Measurements from ENCODE around the gene NUP54.
A peak's percentile ranks its signal among the peaks of the same experiment; 100 is the strongest.

NUP54 gene

GRCh38 chr4:76174216-76174615, 26.0 kb upstream of the NUP54 start:
- TF ChIP-seq CTCF (conservative IDR thresholded peaks at IDR 0.05; ENCODE audit: low read length): no peak
- no peak overlapping the region for H3K4me3 ChIP-seq (ENCODE audit: low read length)
- no peak for DNase-seq (ENCODE audit: low read depth)

GRCh38 chr4:76168688-76169087, 20.5 kb upstream of the NUP54 start:
- H3K4me3 ChIP-seq (ENCODE audit: low read length): no peak overlapping the region
- no peak for TF ChIP-seq CTCF (conservative IDR thresholded peaks at IDR 0.05; ENCODE audit: low read length)
- DNase-seq (ENCODE audit: low read depth): no peak

GRCh38 chr4:76166480-76166879, 18.3 kb upstream of the NUP54 start:
- no peak for DNase-seq (ENCODE audit: low read depth)
- H3K4me3 ChIP-seq (ENCODE audit: low read length): no peak overlapping the region
- no peak for TF ChIP-seq CTCF (conservative IDR thresholded peaks at IDR 0.05; ENCODE audit: low read length)

- DNase-seq (ENCODE audit: low read depth): no peak
Observed at GRCh38 chr4:76160355-76160754, 12.2 kb upstream of the NUP54 start.

GRCh38 chr4:76156635-76157034, 8.4 kb upstream of the NUP54 start:
- no peak for DNase-seq (ENCODE audit: low read depth)
- no peak for TF ChIP-seq CTCF (conservative IDR thresholded peaks at IDR 0.05; ENCODE audit: low read length)
- no peak overlapping the region for H3K4me3 ChIP-seq (ENCODE audit: low read length)

More at GRCh38 chr4:76160355-76160754, 12.2 kb upstream of the NUP54 start:
- no peak for TF ChIP-seq CTCF (conservative IDR thresholded peaks at IDR 0.05; ENCODE audit: low read length)
- no peak overlapping the region for H3K4me3 ChIP-seq (ENCODE audit: low read length)

- TF ChIP-seq CTCF (conservative IDR thresholded peaks at IDR 0.05; ENCODE audit: low read length): no peak
- peak; percentile 10 for DNase-seq (ENCODE audit: low read depth)
Observed at GRCh38 chr4:76155979-76156378, 7.8 kb upstream of the NUP54 start.

GRCh38 chr4:76153356-76153755, 5.2 kb upstream of the NUP54 start:
- no peak for TF ChIP-seq CTCF (conservative IDR thresholded peaks at IDR 0.05; ENCODE audit: low read length)
- no peak overlapping the region for H3K4me3 ChIP-seq (ENCODE audit: low read length)
- DNase-seq (ENCODE audit: low read depth): no peak

More at GRCh38 chr4:76155979-76156378, 7.8 kb upstream of the NUP54 start:
- no peak overlapping the region for H3K4me3 ChIP-seq (ENCODE audit: low read length)

Measured in AG10803 (cell line).